Breast epithelium (tissue), 3 donors: ENCODE data around the gene SLC35D1.

Experiments used
- CTCF ChIP-seq, 3 donors: fragments of 450-650 bp; IDR thresholded peaks; one replicate each; pipeline ENCODE4 v1.5.1; 2016 to 2017; ENCODE audit warnings: antibody characterized with exemption in 3 of 3, mild to moderate bottlenecking in 3 of 3, moderate library complexity in 3 of 3
- POLR2A ChIP-seq: fragments of 450-650 bp; IDR thresholded peaks from one replicate; pipeline ENCODE4 v1.6.1; 2016; ENCODE audit warnings: antibody characterized with exemption, mild to moderate bottlenecking, moderate library complexity

DNA sequence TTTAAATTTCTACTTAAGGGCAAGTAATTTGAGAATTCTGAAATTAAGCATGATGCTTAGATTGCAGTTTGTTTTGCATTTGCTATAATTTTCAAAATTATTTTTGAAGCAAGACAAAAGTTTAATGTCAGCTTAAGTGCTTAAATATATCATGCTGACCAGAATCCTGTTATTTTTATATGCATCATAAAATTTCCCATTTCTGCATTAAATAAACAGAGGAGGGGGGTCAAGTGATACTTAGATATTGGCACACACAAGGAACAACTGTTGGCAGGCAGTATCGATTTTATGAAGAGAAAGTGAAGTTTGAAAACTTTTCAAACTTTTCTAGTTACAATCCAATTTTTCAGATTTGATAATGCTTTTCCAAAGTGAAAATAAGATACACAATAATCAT is 68.1 kb downstream of the SLC35D1 start:
- TF ChIP-seq CTCF (IDR thresholded peaks at IDR 0.05) (no peak), POLR2A (no peak)
